GM12878 (cell line): ENCODE data around the gene PRELID2. TPM values are rescaled to one million over a fixed set of nuclear protein-coding genes. Genes with fewer than 3 reads are reported as not detected.

ENCODE experiments used
- ATAC-seq: fragments of 200-7000 bp; cut with Tn5 transposase; 3 replicates; pipeline ENCODE4 v1.9.1; 2020; ENCODE audit warnings: mild to moderate bottlenecking, moderate library complexity
- BruUV-seq: library from RNA; stranded (reverse); fragments of 400-500 nt; replicated peaks from 2 replicates; lab custom pipeline; 2021; lab: Mats Ljungman, UMichigan
- CTCF ChIA-PET: fragments of 300-600 bp; sonication (Branson Sonifier 250); formaldehyde crosslinking; extraction: SDS; loops from one replicate; lab custom pipeline; 2021; ENCODE audit warnings: inconsistent platforms; lab: Yijun Ruan, JAX
- POLR2A ChIA-PET: fragments of 350-600 bp; formaldehyde crosslinking; extraction: SDS; loops from one replicate; lab custom pipeline; 2021; ENCODE audit warnings: inconsistent platforms; lab: Charles Lee
- RAD21 ChIA-PET: fragments of 300-600 bp; sonication (Branson Sonifier 250); formaldehyde crosslinking; loops from one replicate; lab custom pipeline; 2023; ENCODE audit warnings: antibody characterized with exemption; ENCODE audit not compliant: unreplicated experiment; lab: Charles Lee
- SMC1A ChIA-PET: fragments of 300-600 bp; sonication (Branson Sonifier 250); formaldehyde crosslinking; loops from one replicate; lab custom pipeline; 2023; ENCODE audit not compliant: unreplicated experiment, uncharacterized antibody; lab: Charles Lee
- DNase-seq: peaks from one replicate; pipeline ENCODE4 v3.0.0-alpha.2; 2011; ENCODE audit warnings: low read depth, low spot score
- FAIRE-seq: peaks from 3 replicates; lab custom pipeline; 2011; peaks lifted over from hg19 to GRCh38; lab: Jason Lieb, UNC
- H2AFZ ChIP-seq: 2 replicates; pipeline ENCODE4 v1.6.0; 2011; ENCODE audit warnings: low read depth, low read length, control low read depth; ENCODE audit not compliant: control insufficient read depth
- H3K27ac ChIP-seq: 2 replicates; pipeline ENCODE4 v1.5.1; 2011; ENCODE audit warnings: control low read depth; ENCODE audit not compliant: control insufficient read depth, insufficient read depth
- H3K27me3 ChIP-seq, 2 experiments: replicated peaks in 1 of 2; 2 replicates each; pipeline versions ENCODE4 v1.6.0 to v1.6.1; 2011; ENCODE audit warnings: low read length in 1 of 2; ENCODE audit not compliant: control insufficient read depth in 2 of 2, insufficient read depth in 2 of 2
- H3K36me3 ChIP-seq, 2 experiments: 2 replicates each; pipeline ENCODE4 v1.5.1; 2011; ENCODE audit warnings: low read length in 1 of 2; ENCODE audit not compliant: control insufficient read depth in 2 of 2, insufficient read depth in 2 of 2
- H3K4me1 ChIP-seq: 2 replicates; pipeline ENCODE4 v1.6.1; 2011; ENCODE audit warnings: mild to moderate bottlenecking, low read length, moderate library complexity, mixed read lengths; ENCODE audit not compliant: control insufficient read depth, insufficient read depth
- H3K4me2 ChIP-seq: 2 replicates; pipeline ENCODE4 v1.6.0; 2011; ENCODE audit warnings: control low read depth; ENCODE audit not compliant: control insufficient read depth, insufficient read depth
- H3K4me3 ChIP-seq: fragments of 200-600 bp; sonication (generic); 2 replicates; pipeline ENCODE4 v1.5.1; 2016
- H3K79me2 ChIP-seq: 2 replicates; pipeline ENCODE4 v1.6.0; 2011; ENCODE audit warnings: low read length; ENCODE audit not compliant: control insufficient read depth, insufficient read depth
- H3K9ac ChIP-seq: 2 replicates; pipeline ENCODE4 v1.8.0; 2011; ENCODE audit warnings: low read length, control low read depth, mixed read lengths; ENCODE audit not compliant: control insufficient read depth, insufficient read depth
- H3K9me3 ChIP-seq: replicated peaks from 3 replicates; pipeline ENCODE4 v1.5.1; 2011; ENCODE audit warnings: mild to moderate bottlenecking, low read length; ENCODE audit not compliant: control insufficient read depth, insufficient read depth
- H4K20me1 ChIP-seq: 2 replicates; pipeline ENCODE4 v1.6.0; 2011; ENCODE audit not compliant: control insufficient read depth, insufficient read depth
- BCL3 ChIP-seq: IDR thresholded peaks from 2 replicates; pipeline ENCODE4 v1.6.1; 2011; ENCODE audit warnings: borderline replicate concordance, low read depth, mild to moderate bottlenecking, moderate library complexity, low read length; ENCODE audit not compliant: insufficient read depth, poor library complexity, severe bottlenecking
- BCLAF1 ChIP-seq: fragments of 450-650 bp; IDR thresholded peaks from 2 replicates; pipeline ENCODE4 v1.6.1; 2017; ENCODE audit warnings: antibody characterized with exemption, mild to moderate bottlenecking, moderate library complexity
- CEBPB ChIP-seq, 2 experiments: fragments of 150-350 bp in 1 of 2; IDR thresholded peaks; 2 replicates each; pipeline ENCODE4 v1.6.1; 2012 to 2014; ENCODE audit warnings: low read depth in 2 of 2, low read length in 2 of 2, borderline replicate concordance in 1 of 2, inconsistent platforms in 1 of 2
- ESRRA ChIP-seq: IDR thresholded peaks from 2 replicates; pipeline ENCODE4 v1.6.1; 2012; ENCODE audit warnings: mild to moderate bottlenecking, low read length, improper control_type of control experiment
- EZH2 ChIP-seq: IDR thresholded peaks from 2 replicates; pipeline ENCODE4 v1.6.1; 2012; ENCODE audit warnings: low read depth, mild to moderate bottlenecking, control low read depth, inconsistent platforms, low read length, borderline replicate concordance; ENCODE audit not compliant: control insufficient read depth
- IKZF1 ChIP-seq: fragments of 450-650 bp; conservative IDR thresholded peaks from 2 replicates; pipeline ENCODE4 v1.6.1; 2017; ENCODE audit warnings: antibody characterized with exemption, mild to moderate bottlenecking
- NRF1 ChIP-seq: conservative IDR thresholded peaks from 2 replicates; pipeline ENCODE4 v1.6.1; 2011; ENCODE audit warnings: mild to moderate bottlenecking, low read depth, low read length, improper control_type of control experiment
- SRF ChIP-seq, 2 experiments: IDR thresholded peaks; 2 replicates each; pipeline ENCODE4 v1.6.1; 2011; ENCODE audit warnings: low read depth in 2 of 2, low read length in 2 of 2, mild to moderate bottlenecking in 1 of 2, moderate library complexity in 1 of 2
- YBX1 ChIP-seq: fragments of 450-650 bp; IDR thresholded peaks from 2 replicates; pipeline ENCODE4 v1.6.1; 2016; ENCODE audit warnings: antibody characterized with exemption
- ZNF24 ChIP-seq: fragments of 450-650 bp; IDR thresholded peaks from 2 replicates; pipeline ENCODE4 v1.6.1; 2017; ENCODE audit warnings: antibody characterized with exemption, mild to moderate bottlenecking
- ZNF384 ChIP-seq: IDR thresholded peaks from 2 replicates; pipeline ENCODE4 v1.6.1; 2012; ENCODE audit warnings: low read depth, mild to moderate bottlenecking, low read length, improper control_type of control experiment, borderline replicate concordance
- WGBS: methylation state at CpG from one replicate; pipeline ENCODE4 v1.1.6; 2016; ENCODE audit warnings: low lambda C conversion rate; ENCODE audit not compliant: insufficient replicate concordance, insufficient coverage; ENCODE audit errors: missing lambda C conversion rate; 5-methylcytosine and 5-hydroxymethylcytosine counted together
- in situ Hi-C: fragments of 300-500 bp; cut with MboI; formaldehyde crosslinking; loops from 9 replicates; pipeline ENCODE4 v1.14.3; 2018; ENCODE audit warnings: mixed read lengths
- intact Hi-C: fragments of 100-400 bp; cut with micrococcal nuclease; formaldehyde crosslinking; loops from one replicate; pipeline ENCODE4 v1.14.2; 2022; ENCODE audit not compliant: unreplicated experiment
- polyA plus RNA-seq, 11 experiments: library from polyadenylated mRNA; depleted of rRNA in 4 of 11; unstranded in 6 of 11; stranded (reverse) in 5 of 11; fragments of >200 nt; fragmentation: Nextera tagmentation in 4 of 11; fragmentation: Illumina TruSeq in 1 of 11; extraction: Ambion mirVana in 4 of 11; extraction: Trizol in 1 of 11; gene quantifications; 1 replicate in 1 of 11; 2 replicates in 10 of 11; pipeline versions ENCODE4 v1.2.1 to v1.2.3, GENCODE V29; 2011 to 2016; ENCODE audit warnings: inconsistent platforms in 2 of 11, missing spikeins in 2 of 11, low read depth in 1 of 11
- total RNA-seq, 4 experiments: library from RNA; depleted of rRNA in 3 of 4; stranded (reverse); fragments of >200 nt in 3 of 4; fragmentation: Illumina TruSeq in 1 of 4; extraction: Trizol in 1 of 4; gene quantifications; 2 replicates each; pipeline versions ENCODE4 v1.2.1 to v1.2.3, GENCODE V29; 2013 to 2021

Gene PRELID2
- total and polyA plus RNA-seq, 10 of the 15 experiments (the other 5 are each of a cell fraction or from before 2014, with no cell fraction given): 0.07 to 0.31 (median 0.13) TPM; not detected in 5

- DNase-seq (no peak), FAIRE-seq (no peak), ATAC-seq (no peak)
- ChIA-PET SMC1A (no interaction called here), RAD21 (no interaction called here), CTCF (no interaction called here), POLR2A (no interaction called here)
- in situ Hi-C loops: no loop called here
- Histone ChIP-seq H2AFZ (no peak overlapping the region), H3K27me3 (no peaks in the 10 kb centered on the region), H3K4me3 (no peak overlapping the region), H3K4me2 (no peak overlapping the region), H3K9me3 (no peaks in the 10 kb centered on the region), H3K9ac (no peak overlapping the region), H3K27ac (no peak overlapping the region), H3K4me1 (no peaks in the 10 kb centered on the region), H4K20me1 (no peaks in the 10 kb centered on the region), H3K79me2 (no peaks in the 10 kb centered on the region), H3K36me3 (no peaks in the 10 kb centered on the region)
- 74% methylated on average over 3 of the region's 3 CpGs for WGBS
- BruUV-seq: no TSS peak
- TF ChIP-seq CEBPB (IDR thresholded peaks at IDR 0.05; ENCODE audit: borderline replicate concordance in 1 of 2, low read depth in 2 of 2, low read length in 2 of 2): no peak
- TF ChIP-seq NRF1: no peak
- no peak for TF ChIP-seq YBX1
- no peak for TF ChIP-seq IKZF1
- no peak for TF ChIP-seq ZNF24
- TF ChIP-seq ZNF384: no peak
- TF ChIP-seq BCL3: no peak
- no peak for TF ChIP-seq SRF (IDR thresholded peaks at IDR 0.05; ENCODE audit: low read depth in 2 of 2, low read length in 2 of 2)
- TF ChIP-seq EZH2: no peak
- TF ChIP-seq ESRRA: no peak
- no peak for TF ChIP-seq BCLAF1
- intact Hi-C loops: no loop called here
Measured at GRCh38 chr5:145853781-145854376, 18.7 kb upstream of the PRELID2 start.
